Measurements from ENCODE around the gene ELMO1. TPM values are rescaled to one million over a fixed set of nuclear protein-coding genes. Genes with fewer than 3 reads are reported as not detected.
A peak's percentile ranks its signal among the peaks of the same experiment; 100 is the strongest.

ELMO1 gene
- total and polyA plus RNA-seq, 8 donors = 3.0 to 20.6 (median 6.6) TPM

- DNase-seq (no peak), FAIRE-seq (no peak), ATAC-seq (no peak)
- H3K4me3 ChIP-seq = no peak overlapping the region
- no peak for TF ChIP-seq CTCF (IDR thresholded peaks at IDR 0.05)
- intact Hi-C loops (cut with DNase I) = no loop called here
- H3K9me3 ChIP-seq = no peaks in the 10 kb centered on the region
- H3K27ac ChIP-seq = peak overlapping the region in 1 of 4 donors; percentile 15
- no peaks in the 10 kb centered on the region for H3K4me1 ChIP-seq
- no peaks in the 10 kb centered on the region for H3K27me3 ChIP-seq
- 69 to 74% methylated on average over 5 of the region's 5 CpGs for WGBS, 2 donors
- H3K36me3 ChIP-seq = no peaks in the 10 kb centered on the region
Observed at GRCh38 chr7:37353949-37354655, 94.6 kb downstream of the ELMO1 start.

- Histone ChIP-seq H3K4me3 (no peak overlapping the region), H3K4me1 (no peaks in the 10 kb centered on the region), H3K27me3 (no peaks in the 10 kb centered on the region), H3K9me3 (no peaks in the 10 kb centered on the region), H3K36me3 (no peaks in the 10 kb centered on the region), H3K27ac (no peak overlapping the region)
- DNase-seq (no peak), FAIRE-seq (no peak), ATAC-seq (peak in 1 of 4 donors; percentile 37)
- 76 to 83% methylated on average over 32 of the region's 32 CpGs for WGBS, 2 donors
- no peak for TF ChIP-seq CTCF (IDR thresholded peaks at IDR 0.05)
- intact Hi-C loops (cut with DNase I) = no loop called here
Observed at GRCh38 chr7:37352974-37353948, 95.4 kb downstream of the ELMO1 start.

GRCh38 chr7:37352251-37352880 is 96.3 kb downstream of the ELMO1 start:
- no peak for ATAC-seq
- Histone ChIP-seq H3K4me1 (no peaks in the 10 kb centered on the region), H3K27ac (no peak overlapping the region), H3K9me3 (no peaks in the 10 kb centered on the region), H3K27me3 (no peaks in the 10 kb centered on the region), H3K4me3 (no peak overlapping the region), H3K36me3 (no peaks in the 10 kb centered on the region)
- no peak for TF ChIP-seq CTCF (IDR thresholded peaks at IDR 0.05)
- no peak for DNase-seq
- WGBS, 2 donors = 68 to 83% methylated on average over 13 of the region's 13 CpGs
- no peak for FAIRE-seq
- intact Hi-C loops (cut with DNase I) = no loop called here

GRCh38 chr7:37351716-37352115 is 96.9 kb downstream of the ELMO1 start:
- no peak for TF ChIP-seq CTCF (IDR thresholded peaks at IDR 0.05)
- Histone ChIP-seq H3K4me1 (no peaks in the 10 kb centered on the region), H3K27me3 (no peaks in the 10 kb centered on the region), H3K4me3 (no peak overlapping the region), H3K36me3 (no peaks in the 10 kb centered on the region), H3K27ac (no peak overlapping the region), H3K9me3 (no peaks in the 10 kb centered on the region)
- no peak for DNase-seq
- no peak for ATAC-seq
- WGBS, 2 donors = 91 to 96% methylated on average over 4 of the region's 4 CpGs
- intact Hi-C loops (cut with DNase I) = no loop called here
- FAIRE-seq = no peak

Data from pancreas (tissue), 10 donors.